BLaER1 treated with 17β-estradiol and CSF1 and Interleukin-3, amounts not matched to agents 10 nM and 100 nM (cell line): ENCODE results near the gene MIF.
A peak's percentile ranks its signal among the peaks of the same experiment; 100 is the strongest.
"Not testable (repeated sequence)": the region's sequence is repeated elsewhere in the genome, so short reads cannot be mapped to it uniquely, and the experiment has no call there.

Experiments used
- H3K27ac ChIP-seq, 11 experiments: shearing (Covaris generic); formaldehyde crosslinking; 2 replicates each; pipeline ENCODE4 v1.8.1; 2022
- H3K27me3 ChIP-seq, 11 experiments: shearing (Covaris generic); formaldehyde crosslinking; 2 replicates each; pipeline ENCODE4 v1.8.1; 2022
- H3K36me3 ChIP-seq, 11 experiments: shearing (Covaris generic); formaldehyde crosslinking; 2 replicates each; pipeline ENCODE4 v1.8.1; 2022
- H3K4me1 ChIP-seq, 10 experiments: shearing (Covaris generic); formaldehyde crosslinking; 2 replicates each; pipeline ENCODE4 v1.8.1; 2022
- H3K4me2 ChIP-seq, 11 experiments: shearing (Covaris generic); formaldehyde crosslinking; 2 replicates each; pipeline ENCODE4 v1.8.1; 2022
- H3K4me3 ChIP-seq, 10 experiments: shearing (Covaris generic); formaldehyde crosslinking; 2 replicates each; pipeline ENCODE4 v1.8.1; 2022
- H3K9ac ChIP-seq, 11 experiments: shearing (Covaris generic); formaldehyde crosslinking; 2 replicates each; pipeline ENCODE4 v1.8.1; 2022
- H3K9me3 ChIP-seq, 11 experiments: shearing (Covaris generic); formaldehyde crosslinking; replicated peaks in 1 of 11; 2 replicates each; pipeline ENCODE4 v1.8.1; 2022
- H4K20me1 ChIP-seq, 11 experiments: shearing (Covaris generic); formaldehyde crosslinking; 2 replicates each; pipeline ENCODE4 v1.8.1; 2022
- Cebpa-rat ChIP-seq, 11 experiments: shearing (Covaris generic); IDR thresholded peaks; 2 replicates each; pipeline ENCODE4 v1.8.1; 2022

Gene MIF

DNA sequence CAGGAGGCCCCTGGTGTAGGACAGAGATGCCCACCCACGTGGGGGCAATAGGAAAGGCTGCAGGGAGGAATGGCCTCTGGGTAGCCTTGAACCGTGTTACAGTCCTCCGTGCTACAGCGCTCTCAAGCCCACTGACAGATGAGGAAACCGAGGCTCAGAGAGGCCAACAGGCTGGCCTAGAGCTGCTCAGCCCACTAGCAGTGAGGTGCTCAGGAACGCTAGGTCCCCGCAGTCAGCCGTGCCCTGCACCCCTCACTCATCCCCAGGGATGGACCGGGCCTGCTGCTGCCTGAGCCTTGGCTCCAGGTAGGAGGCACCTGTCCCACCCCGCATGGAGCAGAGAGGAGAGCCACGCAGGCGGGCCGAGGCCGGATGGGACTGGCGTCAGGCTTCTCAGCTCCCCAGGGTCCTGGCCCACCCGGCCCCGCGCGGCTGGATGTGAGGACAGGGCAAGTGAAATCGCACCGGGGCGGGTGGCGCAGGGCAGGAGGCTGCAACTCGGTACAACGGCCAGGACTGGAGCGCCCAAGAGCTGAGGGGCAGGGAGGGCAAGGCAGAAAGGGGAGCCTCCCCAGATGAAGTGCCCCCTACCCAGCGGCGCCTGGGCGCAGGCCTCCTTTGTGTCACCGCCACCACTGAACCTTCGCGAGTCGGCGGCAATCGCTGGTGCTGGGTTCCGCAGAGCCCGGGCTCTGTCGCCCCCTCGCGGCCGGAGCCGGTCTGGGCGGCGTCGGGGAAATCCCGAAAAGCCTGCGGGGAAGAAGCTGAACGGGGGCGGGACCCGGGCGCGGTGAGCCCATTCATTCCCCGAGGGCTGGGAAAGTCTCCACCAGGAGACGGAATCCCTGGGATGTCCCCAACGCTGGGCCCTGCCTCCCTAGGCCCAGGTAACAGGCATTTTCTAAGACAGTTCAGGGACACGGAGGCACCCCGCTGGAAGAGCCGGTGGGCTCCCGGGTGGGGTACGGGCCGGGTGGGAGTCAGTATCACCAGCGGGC, 44.9 kb upstream of the MIF start:
- Histone ChIP-seq H3K4me3 (peak overlapping the region in 8 of 10 experiments; percentile 19 to 64 (median 45); a peak in 12 of 20 replicates), H3K9me3 (no peaks in the 10 kb centered on the region), H3K4me1 (peaks cover 60 to 73% (median 72%) of the 10 kb centered on the region in 10 experiments), H3K27ac (peak overlapping the region in 8 of 11 experiments; percentile 45 to 90 (median 81); a peak in 16 of 22 replicates), H3K4me2 (peak overlapping the region; percentile 74 to 96 (median 88)), H3K27me3 (no peaks in the 10 kb centered on the region), H3K36me3 (no peaks in the 10 kb centered on the region), H3K9ac (peak overlapping the region in 10 of 11 experiments; percentile 35 to 77 (median 59); a peak in 18 of 22 replicates), H4K20me1 (peaks cover 0 to 8% (median 0%) of the 10 kb centered on the region in 11 experiments; a peak in 1 of 22 replicates)
- TF ChIP-seq Cebpa-rat (IDR thresholded peaks at IDR 0.05): no peak

DNA sequence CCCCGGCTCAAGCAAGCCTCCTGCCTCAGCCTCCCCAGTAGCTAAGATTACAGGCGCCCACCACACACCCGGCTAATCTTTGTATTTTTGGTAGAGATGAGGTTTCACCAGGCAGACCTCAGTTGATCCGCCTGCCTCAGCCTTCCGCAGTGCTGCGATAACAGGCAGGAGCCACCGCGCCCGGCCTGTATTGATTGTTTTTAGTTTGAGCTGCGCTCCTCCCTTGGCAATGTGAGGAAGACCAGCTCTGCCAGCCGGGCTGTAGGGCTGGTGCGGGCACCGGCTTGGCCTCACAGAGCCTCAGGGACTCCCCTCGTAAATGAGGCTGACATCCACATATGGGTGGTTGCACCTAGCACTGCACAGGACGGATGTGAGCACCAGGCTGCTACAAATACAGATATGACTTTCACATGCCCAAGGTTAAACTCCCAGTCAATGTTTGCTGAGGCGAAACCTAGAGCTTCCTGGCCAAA, 44.0 kb upstream of the MIF start:
- no peaks in the 10 kb centered on the region for H3K36me3 ChIP-seq
- H3K27ac ChIP-seq: no peak overlapping the region
- no peaks in the 10 kb centered on the region for H3K9me3 ChIP-seq
- peaks cover 0 to 8% (median 0%) of the 10 kb centered on the region in 11 experiments; a peak in 1 of 22 replicates for H4K20me1 ChIP-seq
- no peaks in the 10 kb centered on the region for H3K27me3 ChIP-seq
- H3K9ac ChIP-seq: peak overlapping the region in 4 of 11 experiments; percentile 33 to 67 (median 50); a peak in 5 of 22 replicates
- H3K4me2 ChIP-seq: peak overlapping the region; percentile 74 to 96 (median 88); a peak in 21 of 22 replicates
- peaks cover 51 to 64% (median 63%) of the 10 kb centered on the region in 10 experiments for H3K4me1 ChIP-seq
- no peak for TF ChIP-seq Cebpa-rat (IDR thresholded peaks at IDR 0.05)
- no peak overlapping the region; a peak in 1 of 20 replicates for H3K4me3 ChIP-seq

GRCh38 chr22:23856721-23857605, 37.2 kb upstream of the MIF start:
- Histone ChIP-seq H3K36me3 (no peaks in the 10 kb centered on the region), H3K4me3 (peak overlapping the region; percentile 60 to 83 (median 70)), H4K20me1 (no peaks in the 10 kb centered on the region), H3K9ac (peak overlapping the region; percentile 75 to 89 (median 84)), H3K4me2 (peak overlapping the region; percentile 85 to 100 (median 97)), H3K9me3 (no peaks in the 10 kb centered on the region), H3K27ac (peak overlapping the region; percentile 53 to 89 (median 84); a peak in 21 of 22 replicates), H3K4me1 (peaks cover 24 to 34% (median 27%) of the 10 kb centered on the region in 10 experiments), H3K27me3 (no peaks in the 10 kb centered on the region)
- TF ChIP-seq Cebpa-rat (IDR thresholded peaks at IDR 0.05): no peak

DNA sequence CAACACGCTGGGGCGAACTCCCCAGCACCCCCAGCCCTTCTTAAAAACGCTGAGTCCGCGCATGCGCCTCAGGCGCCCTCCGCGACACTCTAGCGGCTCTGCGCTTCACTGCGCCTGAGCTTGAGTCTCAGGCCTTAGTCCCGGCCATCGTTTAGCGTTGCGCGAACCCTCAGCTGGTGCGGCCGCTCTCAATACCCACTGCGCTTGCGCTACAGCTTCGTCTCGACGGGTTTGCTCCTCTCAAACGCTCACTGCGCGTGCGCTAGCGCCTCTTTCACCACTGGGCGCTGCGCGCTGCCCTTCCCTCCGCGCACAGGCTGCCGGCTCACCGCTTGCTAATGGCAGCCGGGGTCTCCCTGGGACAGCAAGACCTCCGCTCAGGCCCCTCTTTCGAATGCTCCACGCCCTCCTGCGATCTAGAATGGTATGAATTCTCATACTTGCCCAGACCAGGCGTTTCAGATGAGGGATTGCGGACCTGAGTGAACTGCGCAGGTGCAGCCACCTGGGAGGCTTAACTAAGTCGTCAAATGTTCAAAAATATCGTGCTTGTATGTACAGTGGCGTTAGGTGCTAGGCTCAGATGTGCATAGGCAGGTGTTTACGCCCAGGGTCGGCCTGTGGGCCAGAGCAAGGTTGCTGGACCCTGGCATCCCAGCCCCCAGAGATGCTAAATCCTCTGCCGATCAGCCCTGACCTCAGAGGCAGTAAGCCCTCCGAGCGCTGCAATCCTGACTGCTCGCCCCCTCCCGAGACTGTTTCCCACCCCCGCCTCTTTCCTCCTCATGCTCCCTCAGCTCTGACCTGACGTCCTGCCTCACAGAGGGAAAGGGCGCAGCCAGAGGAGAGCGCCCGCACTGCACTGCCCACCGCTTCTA, 36.3 kb upstream of the MIF start, which contains the start of gene SLC2A11:
Gene SLC2A11 (plus strand): TSS at position 270 of the 878 bp plus-strand sequence. CDS start 125 bp downstream, at position 395.
- Histone ChIP-seq H3K4me3 (peak within 1 kb of the TSS; percentile 60 to 83 (median 70)), H3K9ac (peak within 1 kb of the TSS; percentile 76 to 89 (median 84)), H3K27me3 (no peaks in the 10 kb centered on the region), H3K4me2 (peak within 1 kb of the TSS; percentile 95 to 100 (median 99)), H3K36me3 (peaks cover 0 to under 1% (median 0%) of the 10 kb centered on the region in 11 experiments; a peak in 3 of 22 replicates), H4K20me1 (no peaks in the 10 kb centered on the region), H3K9me3 (no peaks in the 10 kb centered on the region), H3K27ac (peak within 1 kb of the TSS; percentile 53 to 89 (median 84); a peak in 21 of 22 replicates), H3K4me1 (peaks cover 24 to 34% (median 27%) of the 10 kb centered on the region in 10 experiments)
- no peak for TF ChIP-seq Cebpa-rat (IDR thresholded peaks at IDR 0.05)

DNA sequence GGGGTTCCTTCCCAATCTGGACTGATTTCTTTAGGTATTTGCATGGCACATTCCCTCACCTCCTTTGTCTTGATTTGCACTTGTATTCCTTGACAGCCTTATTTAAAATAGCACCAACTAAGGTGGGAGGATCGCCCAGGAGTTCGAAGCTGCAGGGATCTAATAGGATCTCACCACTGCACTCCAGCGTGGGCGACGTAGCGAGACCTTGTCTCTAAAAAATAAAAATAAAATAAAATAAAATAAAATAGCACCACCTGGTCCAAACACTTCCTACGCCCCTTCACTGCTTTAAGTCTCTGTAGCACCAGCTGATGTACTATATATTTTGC, 35.7 kb upstream of the MIF start:
- H3K27me3 ChIP-seq: no peaks in the 10 kb centered on the region
- H3K9ac ChIP-seq: peak overlapping the region; percentile 57 to 89 (median 84); a peak in 21 of 22 replicates
- H3K4me1 ChIP-seq: peaks cover 22 to 34% (median 26%) of the 10 kb centered on the region in 10 experiments
- peak overlapping the region; percentile 95 to 100 (median 98) for H3K4me2 ChIP-seq
- H3K36me3 ChIP-seq: peaks cover 0 to 7% (median 0%) of the 10 kb centered on the region in 11 experiments; a peak in 4 of 22 replicates
- H3K4me3 ChIP-seq: peak overlapping the region; percentile 60 to 83 (median 70)
- peak overlapping the region in 4 of 11 experiments; percentile 75 to 89 (median 84); a peak in 6 of 22 replicates for H3K27ac ChIP-seq
- H3K9me3 ChIP-seq: no peaks in the 10 kb centered on the region
- no peak for TF ChIP-seq Cebpa-rat (IDR thresholded peaks at IDR 0.05)
- H4K20me1 ChIP-seq: no peaks in the 10 kb centered on the region

DNA sequence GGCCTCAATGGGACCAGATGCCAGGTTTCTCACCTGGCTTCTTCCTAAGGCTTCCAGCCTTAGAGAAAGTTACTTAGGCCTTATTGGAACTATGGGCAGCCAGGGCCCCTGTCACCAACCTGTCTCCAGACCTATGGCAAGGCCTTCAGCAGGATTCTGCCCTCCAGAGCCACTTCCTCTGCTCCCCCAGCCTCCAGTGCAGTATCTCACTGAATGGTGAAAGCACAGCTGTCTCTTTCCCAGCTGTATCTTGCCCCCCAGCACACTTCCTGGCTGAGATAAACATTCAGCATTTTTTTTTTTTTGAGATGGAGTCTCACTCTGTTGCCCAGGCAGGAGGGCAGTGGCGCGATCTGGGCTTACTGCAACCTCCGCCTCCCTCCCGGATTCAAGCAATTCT, 35.0 kb upstream of the MIF start:
- TF ChIP-seq Cebpa-rat (IDR thresholded peaks at IDR 0.05): no peak
- H3K36me3 ChIP-seq: peaks cover 0 to 12% (median 0%) of the 10 kb centered on the region in 11 experiments; a peak in 4 of 22 replicates
- H3K4me3 ChIP-seq: no peak overlapping the region
- no peaks in the 10 kb centered on the region for H3K27me3 ChIP-seq
- H3K4me2 ChIP-seq: peak overlapping the region; percentile 95 to 100 (median 98)
- H3K4me1 ChIP-seq: peaks cover 21 to 34% (median 26%) of the 10 kb centered on the region in 10 experiments
- H3K9me3 ChIP-seq: no peaks in the 10 kb centered on the region
- peak overlapping the region in 1 of 11 experiments; percentile 13; a peak in 2 of 22 replicates for H3K27ac ChIP-seq
- H3K9ac ChIP-seq: peak overlapping the region in 7 of 11 experiments; percentile 1 to 89 (median 76); a peak in 10 of 22 replicates
- H4K20me1 ChIP-seq: no peaks in the 10 kb centered on the region

- TF ChIP-seq Cebpa-rat (IDR thresholded peaks at IDR 0.05): peak in 5 of 11 experiments; percentile 14 to 60 (median 27); a peak in 5 of 22 replicates
- H3K9ac ChIP-seq, H3K27me3 ChIP-seq, H3K4me3 ChIP-seq, H3K9me3 ChIP-seq, H4K20me1 ChIP-seq, H3K27ac ChIP-seq: not testable (repeated sequence)
- peaks cover 0 to 12% (median 0%) of the 10 kb centered on the region in 11 experiments; a peak in 4 of 22 replicates for H3K36me3 ChIP-seq
- peaks cover 21 to 34% (median 26%) of the 10 kb centered on the region in 10 experiments for H3K4me1 ChIP-seq
- H3K4me2 ChIP-seq: peak overlapping the region in 1 of 11 experiments; percentile 12; a peak in 4 of 22 replicates
Measured at GRCh38 chr22:23860187-23860586, 34.0 kb upstream of the MIF start.
